HG03066 (cell line): Measurements from ENCODE around the gene BMP10.
"Not testable (repeated sequence)": the region's sequence is repeated elsewhere in the genome, so short reads cannot be mapped to it uniquely, and the experiment has no call there.

Experiments
- ATAC-seq: cut with Tn5 transposase; IDR thresholded peaks from one replicate; pipeline ENCODE4 v1.9.1; 2021; ENCODE audit warnings: low read depth; ENCODE audit not compliant: unreplicated experiment

The BMP10 gene

DNA sequence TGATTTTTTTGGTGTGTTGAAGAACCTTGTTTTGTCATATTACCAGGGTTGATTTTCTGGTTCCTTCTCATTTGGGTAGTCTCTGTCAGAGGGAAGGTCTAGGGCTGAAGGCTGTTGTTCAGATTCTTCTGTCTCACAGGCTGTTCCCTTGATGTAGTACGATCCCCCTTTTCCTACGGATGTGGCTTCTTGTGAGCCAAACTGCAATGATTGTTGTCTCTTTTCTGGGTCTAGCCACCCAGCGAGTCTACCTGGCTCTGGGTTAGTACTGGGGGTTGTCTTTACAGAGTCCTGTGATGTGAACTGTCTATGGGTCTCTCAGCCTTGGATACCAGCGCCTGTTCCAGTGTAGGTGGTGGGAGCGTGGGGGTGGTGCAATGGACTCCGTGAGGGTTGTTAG lies 24.8 kb upstream of the BMP10 start:
- not testable (repeated sequence) for ATAC-seq

DNA sequence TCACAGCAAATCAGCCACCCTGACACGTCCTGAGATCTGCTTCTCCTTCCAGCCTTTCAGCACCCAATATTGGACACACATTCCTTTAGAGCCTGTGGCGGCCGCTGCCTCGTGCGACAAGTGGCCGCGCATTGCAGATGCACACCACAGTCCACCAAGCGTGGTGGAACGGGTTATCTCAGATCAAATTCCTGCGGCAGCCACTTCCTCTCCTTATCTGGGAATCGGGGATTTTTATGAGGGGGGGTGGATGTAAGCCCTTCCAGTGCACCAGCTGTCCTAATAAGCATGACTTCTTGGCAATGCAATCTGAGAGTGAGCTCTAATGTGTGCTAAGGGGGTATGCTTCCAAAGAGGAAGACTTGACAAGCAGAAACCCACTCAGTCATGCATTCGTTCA lies 18.3 kb upstream of the BMP10 start:
- ATAC-seq, result no peak

DNA sequence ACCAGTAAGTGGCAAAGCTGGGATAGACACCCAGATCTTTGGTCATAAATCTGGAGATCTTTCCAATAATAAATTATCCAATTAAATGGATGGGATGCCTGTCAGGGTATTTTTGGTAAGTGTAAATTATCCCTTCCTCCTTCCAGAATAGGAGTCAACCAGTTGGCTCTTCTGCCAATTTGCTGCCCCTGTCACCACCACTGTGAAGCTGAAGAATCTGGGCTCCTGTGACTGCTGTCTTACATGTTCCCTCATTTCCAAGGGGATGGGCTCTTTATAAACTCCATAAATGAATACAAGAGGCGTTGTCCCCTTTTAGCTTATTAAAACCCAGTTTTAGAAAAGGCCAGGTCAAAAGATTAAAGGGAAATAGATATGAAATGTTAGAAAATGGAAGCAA lies 17.8 kb upstream of the BMP10 start:
- ATAC-seq, result no peak

DNA sequence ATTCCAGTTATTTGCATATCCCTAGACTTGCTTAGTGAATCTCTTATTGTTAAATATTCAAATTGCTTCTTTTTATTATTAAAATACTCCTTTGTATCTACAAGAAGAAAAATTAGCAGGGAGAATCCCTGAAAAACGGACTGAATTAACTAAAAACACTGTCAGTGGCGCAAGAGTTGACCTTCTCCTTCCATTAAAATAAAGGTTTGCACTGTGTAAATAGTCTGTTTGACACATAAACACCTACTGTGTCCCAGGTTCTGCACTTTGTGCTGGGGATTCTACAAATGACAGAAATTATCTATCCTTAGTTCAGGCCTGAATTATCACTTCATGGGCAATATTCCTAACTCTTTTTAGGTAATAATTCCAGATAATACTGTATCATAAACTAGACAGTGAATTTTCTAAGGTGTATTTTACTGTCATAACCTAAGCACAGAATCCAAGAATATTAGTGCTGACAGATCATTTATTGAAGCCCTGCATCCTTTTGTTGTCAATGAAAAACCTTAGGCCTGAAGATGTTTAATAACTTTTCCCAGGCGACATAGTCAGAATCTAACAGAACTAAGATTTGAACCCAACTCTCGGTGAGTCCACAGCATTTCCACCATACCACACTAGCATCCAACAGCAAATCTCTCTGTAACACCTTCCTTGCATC lies 17.0 kb upstream of the BMP10 start:
- no peak for ATAC-seq

DNA sequence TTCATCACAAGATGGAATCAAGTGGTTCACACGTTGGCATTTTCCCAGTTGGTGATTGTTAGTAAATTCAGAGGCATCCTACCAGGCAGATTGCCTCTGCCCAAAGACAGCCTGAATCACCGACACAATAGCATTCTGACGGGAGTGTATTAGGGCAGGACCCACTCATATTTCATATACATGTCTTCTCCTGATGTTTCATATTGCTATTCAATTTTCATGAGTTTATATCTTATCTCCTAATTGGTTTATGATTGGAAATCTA lies 14.5 kb upstream of the BMP10 start:
- ATAC-seq, result no peak

DNA sequence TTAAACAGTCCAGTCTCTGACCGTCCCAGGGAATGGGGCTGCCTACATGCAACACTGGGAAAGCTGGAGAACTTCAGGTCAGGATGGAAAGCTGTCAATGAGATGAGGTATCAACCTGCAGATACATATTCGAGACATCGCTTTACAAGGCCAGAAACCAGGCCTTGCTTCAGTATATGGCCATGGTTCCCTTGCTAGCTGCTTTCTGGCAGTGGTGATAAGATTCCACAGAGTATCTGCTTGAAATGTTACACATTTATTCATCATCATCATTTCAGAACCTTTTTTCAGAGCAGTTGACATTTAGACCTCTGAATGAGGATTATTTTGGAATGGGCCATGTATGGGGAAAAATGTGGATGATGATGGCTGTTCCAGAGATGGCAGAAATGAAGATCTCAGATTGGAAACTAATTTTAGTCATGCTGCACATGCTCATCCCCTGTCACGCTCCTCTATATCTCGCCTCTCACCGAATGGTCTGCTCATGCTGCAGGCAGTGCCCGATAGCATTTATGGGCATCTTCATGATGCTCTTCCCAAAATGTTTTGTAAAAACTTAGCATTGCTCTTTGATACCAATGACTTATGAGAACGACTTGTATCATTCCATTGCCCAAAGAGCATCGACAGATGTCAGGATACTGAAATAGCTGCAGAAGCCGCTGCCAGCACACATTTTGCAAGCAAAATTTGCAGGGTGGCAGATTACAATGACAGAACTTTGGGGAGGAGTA lies 14.0 kb upstream of the BMP10 start:
- no peak for ATAC-seq

DNA sequence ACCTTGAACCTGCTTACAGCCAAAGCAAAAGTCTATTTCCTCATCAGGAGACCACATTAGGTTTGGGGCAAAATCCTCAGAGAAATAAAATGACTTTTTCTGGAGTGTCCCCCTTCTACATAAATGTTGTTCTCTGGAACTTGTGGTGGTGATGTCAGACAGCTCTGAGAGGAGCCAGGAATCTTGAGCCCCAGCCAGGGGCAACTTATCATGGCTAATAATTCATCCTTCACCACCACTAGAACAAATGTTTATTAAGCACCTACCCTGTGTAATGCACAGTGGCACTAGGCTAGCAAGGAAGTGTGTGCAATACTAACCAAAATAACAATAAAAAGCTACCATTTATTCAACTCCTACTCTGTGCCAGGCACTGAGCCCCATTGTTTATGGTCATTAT lies 9.0 kb upstream of the BMP10 start:
- no peak for ATAC-seq

DNA sequence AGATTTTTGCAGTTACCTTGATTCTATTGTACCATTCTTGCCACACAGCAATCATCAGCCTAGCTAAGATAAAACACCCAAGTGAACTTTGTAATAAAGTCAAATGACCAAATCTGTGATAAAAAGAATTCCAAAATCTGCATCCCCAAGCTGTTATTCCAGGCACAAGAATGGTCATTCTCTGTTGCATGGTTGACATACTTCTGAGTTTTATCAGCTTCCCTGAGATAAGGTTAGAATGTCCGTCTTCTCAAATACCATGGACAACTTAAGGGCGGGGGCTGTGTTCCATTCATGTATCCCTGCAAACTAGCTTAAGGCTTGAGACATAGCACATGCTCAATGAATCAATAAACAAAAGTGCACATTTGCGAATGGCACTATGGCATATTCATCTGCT lies 8.1 kb upstream of the BMP10 start:
- ATAC-seq, result no peak

DNA sequence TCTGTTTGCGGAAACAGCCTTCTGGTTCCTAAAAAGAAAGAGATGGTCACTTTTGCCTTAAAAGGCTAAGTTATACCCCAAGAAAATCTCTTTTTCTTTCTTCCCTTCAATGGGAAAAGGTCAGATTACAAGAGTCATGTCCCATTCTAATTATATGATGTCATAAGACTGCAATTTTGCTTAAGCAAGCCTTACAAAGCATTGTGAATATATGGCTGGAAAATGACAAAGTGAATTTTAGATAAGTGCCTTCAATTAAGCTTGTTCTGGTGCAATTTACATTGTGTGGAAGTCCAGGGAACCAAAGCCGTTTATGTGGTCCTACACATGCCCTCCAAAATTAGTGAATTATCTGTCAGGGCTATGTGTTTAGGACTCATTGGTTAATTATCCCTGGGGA lies 7.6 kb upstream of the BMP10 start:
- ATAC-seq, result no peak

DNA sequence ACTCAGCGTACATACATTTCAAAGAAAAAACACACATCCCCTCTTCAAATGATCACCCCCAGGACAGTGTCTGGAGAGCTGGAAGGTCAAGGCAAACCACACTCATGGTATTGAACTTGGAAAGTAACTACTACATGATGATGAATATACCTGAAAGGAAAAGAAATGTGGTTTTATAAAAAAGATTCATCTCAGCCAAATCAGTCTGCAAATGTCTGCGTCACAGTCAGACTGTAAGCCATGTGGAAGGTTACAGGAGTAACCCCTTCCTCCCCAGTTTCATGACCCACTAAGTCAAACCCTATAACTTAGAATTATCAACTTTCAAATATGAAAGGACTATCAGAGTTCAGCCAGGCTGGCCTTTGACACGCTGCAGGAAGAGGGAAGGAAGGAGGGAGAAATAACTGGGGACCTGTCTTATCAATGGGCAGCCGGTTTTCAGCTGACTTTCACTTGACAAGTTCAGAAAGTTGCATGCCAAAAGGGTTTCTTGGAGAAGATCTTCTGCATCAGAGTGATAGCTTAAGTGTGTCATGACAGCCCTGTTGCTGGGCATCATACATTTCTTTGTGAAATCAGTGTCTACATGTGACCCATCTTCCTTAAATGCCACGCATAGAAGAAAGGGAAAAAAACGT lies 7.0 kb upstream of the BMP10 start:
- no peak for ATAC-seq

DNA sequence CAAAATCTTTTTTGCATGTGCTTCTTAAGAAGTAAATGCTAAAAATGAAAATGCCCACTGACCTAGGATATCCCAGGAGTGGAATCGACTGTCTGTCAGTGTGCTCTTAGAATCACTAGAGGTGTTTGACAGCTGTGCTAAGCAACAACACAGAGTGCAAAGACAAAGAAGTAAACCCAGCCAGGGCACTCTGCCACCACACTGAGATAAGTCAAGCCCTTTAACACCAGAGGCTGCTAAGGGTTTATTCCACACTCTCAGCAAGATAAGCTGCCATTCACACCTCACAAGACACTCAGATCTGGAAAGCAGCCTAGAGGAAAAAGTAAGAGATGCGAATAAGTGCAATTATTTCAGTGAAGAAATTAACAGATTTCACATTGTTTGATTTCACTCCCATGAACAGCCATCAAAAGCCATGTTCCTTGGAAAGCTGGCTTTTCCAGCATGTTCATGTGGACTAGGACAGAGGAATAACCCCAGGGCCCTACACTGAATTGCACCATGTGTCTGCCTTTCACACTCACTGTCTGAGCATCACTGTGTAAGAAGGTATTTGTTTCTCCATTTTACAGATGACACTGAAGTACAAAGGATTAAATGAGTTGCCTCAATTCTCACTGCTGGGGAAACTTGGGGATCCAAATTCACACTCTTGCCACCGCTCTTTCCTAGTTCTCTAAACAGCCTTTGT lies 6.0 kb upstream of the BMP10 start:
- ATAC-seq, result no peak

DNA sequence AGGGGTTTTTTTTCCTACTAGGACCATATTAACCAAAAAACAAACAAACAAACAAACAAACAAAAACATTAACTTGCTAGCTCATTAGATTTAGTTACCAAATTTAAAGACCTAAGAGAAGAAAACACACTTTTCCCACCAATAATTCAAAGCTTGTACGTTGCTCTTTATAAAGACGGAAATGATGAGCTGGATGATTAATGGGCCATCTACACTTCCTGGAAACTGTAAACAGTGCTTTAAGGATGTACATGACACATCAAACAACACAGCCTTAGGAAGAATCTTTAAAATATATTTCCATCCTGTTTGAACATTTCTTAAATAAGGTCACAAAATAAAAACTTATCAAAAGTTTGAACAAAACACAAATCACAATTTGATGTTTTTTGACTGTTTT lies 982 bp downstream of the BMP10 start:
- no peak for ATAC-seq

DNA sequence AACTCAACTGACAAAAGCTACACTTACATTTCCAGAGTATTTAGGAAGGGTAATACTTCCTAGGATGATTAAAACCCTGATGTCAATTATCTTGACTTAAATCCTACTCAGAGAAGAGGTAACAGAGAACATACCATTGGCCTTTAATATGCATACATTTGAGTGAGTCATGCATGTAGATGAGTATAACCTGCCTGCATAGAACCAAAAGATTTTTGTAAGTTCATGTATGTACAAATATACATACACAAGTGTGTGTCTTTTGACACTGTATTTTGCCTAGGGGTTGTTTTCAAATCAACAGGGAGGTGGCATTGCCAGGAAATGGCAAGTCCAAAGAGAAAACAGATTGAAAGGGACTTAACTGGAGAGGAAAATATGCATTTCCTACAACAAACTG lies 6.1 kb downstream of the BMP10 start:
- no peak for ATAC-seq

DNA sequence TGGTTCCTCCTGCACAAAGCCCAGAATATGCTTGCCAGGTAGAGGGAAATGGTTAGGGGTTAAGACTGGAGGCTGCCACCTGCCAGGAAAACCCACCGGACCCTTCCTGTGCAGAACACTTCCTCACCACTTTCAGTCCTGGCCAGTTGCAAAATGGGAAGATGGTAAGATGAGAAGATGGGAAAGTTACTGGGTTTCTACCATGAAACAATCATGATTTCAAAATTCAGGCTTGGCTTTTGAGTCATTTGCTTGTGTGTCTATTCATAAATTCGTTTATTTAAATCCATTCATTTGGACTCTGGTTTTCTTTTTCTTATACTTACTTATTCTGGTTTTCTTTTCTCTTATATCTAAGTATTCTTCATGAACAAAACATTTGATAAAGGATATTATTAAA lies 7.2 kb downstream of the BMP10 start:
- no peak for ATAC-seq

DNA sequence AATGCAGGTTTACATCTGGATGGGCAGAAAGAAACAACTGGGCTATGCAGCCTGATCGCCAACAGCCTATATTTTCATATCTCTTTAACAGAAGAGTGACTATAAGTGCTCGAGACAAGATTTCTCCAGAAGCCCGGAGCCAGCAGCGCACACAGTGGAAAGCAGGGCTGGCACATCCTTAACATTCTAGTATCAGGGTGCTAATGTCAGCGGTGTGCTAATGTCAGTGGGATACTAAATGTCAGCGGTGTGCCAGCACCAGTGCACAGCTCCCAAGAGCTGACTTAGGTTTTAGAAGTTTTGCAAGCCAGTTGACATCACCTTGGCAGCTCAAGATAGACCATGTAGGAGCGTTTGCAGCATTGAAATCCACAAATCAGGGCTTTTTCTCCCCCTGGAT lies 8.3 kb downstream of the BMP10 start:
- ATAC-seq, result no peak

DNA sequence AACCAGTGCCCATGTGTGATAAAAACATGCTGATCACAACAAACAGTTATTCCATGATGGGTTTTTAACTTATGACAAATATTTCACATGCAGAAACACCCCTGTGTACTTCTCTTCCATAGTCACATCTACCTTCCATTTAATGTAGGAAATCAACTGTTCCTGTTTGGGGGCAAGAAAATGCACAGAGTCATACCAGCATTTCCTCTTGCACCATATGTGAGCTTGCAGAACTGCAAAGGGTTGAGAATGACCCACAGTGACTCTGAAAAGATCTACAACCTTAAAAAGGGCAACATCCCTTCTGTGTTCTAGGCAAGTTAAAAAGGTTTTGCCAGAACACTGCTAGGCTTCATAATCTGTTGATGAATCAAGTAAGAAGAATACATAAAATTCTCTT lies 9.9 kb downstream of the BMP10 start:
- ATAC-seq, result no peak

DNA sequence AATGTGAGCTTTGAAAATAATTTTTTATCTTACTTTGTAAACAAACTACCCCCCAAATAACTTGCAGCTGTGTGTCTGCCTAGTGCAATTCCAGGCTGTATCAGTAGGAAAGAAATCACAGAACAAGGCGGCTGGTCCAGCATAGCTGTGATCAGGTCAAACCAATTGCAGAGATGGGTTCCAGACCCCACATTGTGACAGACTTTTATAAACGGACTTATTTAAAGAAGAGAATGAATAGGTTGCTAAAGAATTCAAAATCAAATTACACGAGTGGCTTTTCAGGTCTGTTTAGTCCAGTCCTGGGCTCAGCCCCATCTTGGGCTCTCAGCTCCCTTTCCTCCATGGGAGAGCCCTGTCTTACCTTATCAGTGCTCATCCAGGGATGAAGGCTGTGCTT lies 11.1 kb downstream of the BMP10 start:
- no peak for ATAC-seq

DNA sequence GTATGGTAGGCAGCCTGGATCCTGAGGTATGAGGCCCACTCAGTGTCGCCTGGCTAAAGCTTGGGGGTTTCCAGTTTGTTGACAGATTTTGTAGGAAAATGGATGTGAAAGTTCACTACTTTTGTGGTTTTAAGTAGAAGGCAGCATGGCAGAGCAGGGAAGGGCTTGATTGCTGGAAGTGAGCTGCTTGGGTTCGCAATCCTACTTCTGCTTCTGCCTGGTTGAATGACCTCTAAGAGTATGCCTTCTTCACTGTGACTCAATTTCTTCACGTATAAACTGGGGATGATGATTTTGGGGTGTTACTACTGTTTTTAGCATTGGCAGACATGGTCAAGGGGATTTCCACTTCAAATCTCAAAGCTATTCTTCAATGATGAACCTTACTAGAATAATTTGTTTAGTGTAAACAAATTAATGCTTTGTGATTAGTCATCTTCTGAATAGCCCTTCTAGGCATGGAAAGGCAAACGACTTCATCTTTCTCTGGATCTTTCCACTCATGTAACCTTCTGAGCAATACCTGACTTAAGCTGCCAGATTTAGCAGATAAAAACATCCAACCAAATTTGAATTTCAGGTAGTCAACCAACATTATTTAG lies 13.2 kb downstream of the BMP10 start:
- no peak for ATAC-seq

DNA sequence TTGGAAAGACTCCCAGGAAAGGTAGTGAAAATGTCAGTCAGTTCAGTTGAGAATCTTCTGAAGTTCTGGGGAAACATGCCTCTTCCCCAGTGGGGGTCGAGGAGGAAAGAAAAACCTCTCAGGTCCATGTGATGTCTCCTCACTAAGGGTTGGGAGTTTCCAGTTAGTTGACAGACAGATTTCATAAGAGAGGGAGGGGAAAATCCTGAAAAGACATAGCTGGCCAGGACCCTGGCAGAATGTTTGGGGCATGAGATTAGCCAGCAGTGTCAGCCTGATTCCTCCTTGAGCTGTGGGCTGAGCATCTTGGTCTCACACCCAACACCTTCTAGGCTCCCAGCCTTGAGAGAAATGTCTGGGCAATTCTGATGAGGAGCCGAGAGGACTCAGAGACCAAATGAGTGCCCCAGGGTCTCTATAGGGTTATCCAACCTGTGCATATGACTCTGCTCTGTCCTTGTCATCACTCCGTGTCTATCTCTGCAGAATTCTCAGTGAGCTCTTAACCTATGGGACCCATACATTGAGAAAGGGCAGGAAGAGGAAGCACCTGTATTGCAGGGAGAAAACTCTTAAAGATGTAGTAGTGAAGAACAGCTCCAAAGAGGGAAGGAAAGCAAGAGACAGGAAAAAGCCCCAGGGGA lies 13.9 kb downstream of the BMP10 start:
- no peak for ATAC-seq

DNA sequence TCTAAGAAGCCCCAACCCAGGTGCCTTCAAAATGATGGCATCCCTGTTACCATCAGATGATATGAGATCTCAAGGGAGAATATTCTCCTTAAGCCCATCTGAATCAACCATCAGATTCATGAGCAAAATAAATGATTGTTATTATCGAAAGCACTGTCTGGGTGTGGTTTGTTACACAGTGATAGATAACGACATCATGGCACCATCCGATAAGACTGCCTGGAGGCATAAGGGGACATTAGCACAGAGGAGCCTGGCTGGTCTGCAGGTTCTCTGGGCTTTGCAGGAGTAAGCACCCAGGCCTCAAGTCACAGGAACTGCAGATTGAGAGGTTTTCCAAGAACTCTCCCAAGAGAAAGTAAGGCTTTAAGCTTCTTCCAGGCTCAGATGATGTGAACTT lies 15.6 kb downstream of the BMP10 start:
- ATAC-seq, result no peak

DNA sequence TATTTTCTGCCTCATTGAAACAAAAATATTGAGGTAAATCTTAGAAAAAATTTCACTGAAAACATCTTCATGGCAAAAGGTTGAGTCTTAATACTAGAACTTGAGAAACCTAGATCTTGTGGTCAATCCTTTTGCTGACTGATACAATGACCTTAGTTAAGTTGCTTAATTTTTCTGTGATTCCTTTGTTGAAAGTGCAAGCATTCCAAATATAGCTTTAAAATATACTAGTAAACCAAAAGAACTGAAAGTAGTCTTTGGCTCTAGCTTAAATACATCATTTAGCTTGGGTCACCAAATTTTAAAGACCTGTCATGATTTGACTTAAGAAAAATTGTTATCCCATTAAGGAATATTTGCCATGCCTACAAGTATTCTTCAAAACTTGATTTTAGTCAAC lies 16.7 kb downstream of the BMP10 start:
- ATAC-seq, result no peak
